Fibroblast of mammary gland (primary cell): ENCODE data around the gene AMIGO1.

ENCODE experiments used
- DNase-seq: peaks from one replicate; pipeline ENCODE4 v3.0.0-alpha.2; 2010; ENCODE audit warnings: low read depth
- H3K4me3 ChIP-seq: 2 replicates; pipeline ENCODE4 v1.5.1; 2011; ENCODE audit warnings: low read depth, mild to moderate bottlenecking, low read length, moderate library complexity; ENCODE audit not compliant: control insufficient read depth
- CTCF ChIP-seq: conservative IDR thresholded peaks from 2 replicates; pipeline ENCODE4 v1.5.1; 2011; ENCODE audit warnings: low read depth, low read length, inconsistent platforms; ENCODE audit not compliant: control insufficient read depth, insufficient read depth

Gene AMIGO1

GRCh38 chr1:109484519-109484975, 25.0 kb downstream of the AMIGO1 start:
- H3K4me3 ChIP-seq = peak overlapping the region; percentile 73
- no peak for TF ChIP-seq CTCF
- DNase-seq = peak; percentile 9

DNA sequence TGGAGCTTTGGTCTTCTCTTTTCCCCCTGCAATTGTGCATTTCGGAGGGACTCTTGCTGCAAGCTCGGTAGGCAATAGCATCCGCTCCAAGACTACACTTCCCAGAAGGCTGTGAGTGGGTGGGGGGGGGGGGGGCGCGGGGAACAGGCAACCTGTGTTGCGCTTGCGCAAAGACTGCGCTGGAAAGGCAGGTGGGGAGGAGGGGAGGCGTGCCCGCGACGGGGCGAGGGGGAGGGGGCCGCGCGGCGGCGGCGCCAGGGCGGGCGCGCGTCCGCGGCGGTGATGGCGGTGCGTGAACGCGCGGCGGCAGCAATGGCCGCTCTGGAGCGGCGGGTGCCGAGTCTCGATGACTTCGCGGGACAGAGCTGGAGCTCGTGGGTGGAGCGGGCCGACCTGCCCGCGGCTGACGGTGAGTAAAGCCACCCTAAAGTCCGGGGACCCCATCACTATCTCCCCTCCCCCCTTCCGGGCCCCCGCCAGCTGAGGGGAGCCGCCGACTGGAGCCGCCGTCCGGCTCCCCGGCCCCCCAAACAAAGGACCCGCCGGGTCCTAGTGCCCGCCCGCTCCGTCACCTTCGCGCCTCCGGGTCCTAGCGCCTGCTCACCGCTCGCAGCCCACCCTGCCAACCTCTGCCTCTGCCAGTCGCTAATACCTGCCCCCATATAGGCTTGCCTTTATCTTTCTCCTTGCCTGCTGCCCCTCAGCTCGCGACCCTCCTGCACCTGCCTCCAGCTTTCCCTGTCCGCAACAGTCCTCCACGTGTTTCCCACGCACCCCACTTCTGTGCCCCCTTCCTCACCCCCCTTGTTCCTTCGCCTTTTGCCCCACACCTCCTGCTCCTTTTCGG, 25.6 kb downstream of the AMIGO1 start, which contains the start of gene ATXN7L2:
TSS of gene ATXN7L2 (plus strand) at position 234 of the 847 bp plus-strand sequence. CDS start at position 283, 49 bp downstream.
- H3K4me3 ChIP-seq = peak within 1 kb of the TSS; percentile 73
- TF ChIP-seq CTCF = no peak
- peak; percentile 86 for DNase-seq

- no peak for TF ChIP-seq CTCF
- DNase-seq = peak; percentile 4
- peak overlapping the region; percentile 71 for H3K4me3 ChIP-seq
Measured at GRCh38 chr1:109482791-109483671, 26.5 kb downstream of the AMIGO1 start.

DNA sequence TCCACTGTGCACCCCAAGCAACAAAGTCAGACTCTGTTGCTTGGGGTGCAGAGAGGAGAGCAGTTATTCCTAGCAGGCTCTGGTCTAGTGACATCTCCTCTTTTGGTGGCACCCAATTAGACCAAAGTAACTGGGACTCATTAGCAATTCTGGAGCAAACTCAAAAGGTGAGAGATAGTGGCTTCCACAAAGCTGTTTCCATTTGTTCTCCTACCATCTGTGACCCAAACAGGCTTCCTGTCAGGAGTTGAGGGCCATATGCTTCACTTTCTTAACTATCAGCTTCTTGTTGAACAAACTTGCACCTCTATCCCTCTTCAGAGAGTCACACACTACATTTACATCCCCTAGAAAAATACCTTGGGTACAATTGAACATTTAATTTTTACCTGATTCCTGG, 27.3 kb downstream of the AMIGO1 start:
- no peak for TF ChIP-seq CTCF
- H3K4me3 ChIP-seq = no peak overlapping the region
- no peak for DNase-seq

DNA sequence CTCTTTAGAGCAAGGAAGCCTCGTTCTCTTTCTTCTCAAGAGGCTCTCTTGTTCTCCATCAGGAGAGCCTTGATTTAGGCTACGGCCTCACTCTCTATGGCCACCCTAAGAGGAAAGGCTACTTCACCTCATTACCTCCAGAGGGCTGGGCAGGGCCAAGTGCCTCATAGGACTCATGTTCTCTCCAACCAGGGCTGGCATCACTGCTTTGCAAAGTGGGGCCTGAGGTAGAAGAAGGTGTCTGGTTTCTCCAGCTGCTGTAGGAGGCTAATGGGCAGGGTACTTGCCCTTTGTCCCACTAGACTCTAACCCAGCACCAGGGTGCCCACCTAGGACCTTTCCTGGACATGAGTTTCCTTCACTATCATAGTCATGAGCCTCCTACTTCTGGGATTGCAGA, 27.9 kb downstream of the AMIGO1 start:
- TF ChIP-seq CTCF = no peak
- no peak for DNase-seq
- H3K4me3 ChIP-seq = no peak overlapping the region

- TF ChIP-seq CTCF = no peak
- no peak overlapping the region for H3K4me3 ChIP-seq
- DNase-seq = no peak
Measured at GRCh38 chr1:109479901-109480300, 29.6 kb downstream of the AMIGO1 start.
